HCT116 (cell line): ENCODE results near the gene IGSF10. TPM values are rescaled to one million over a fixed set of nuclear protein-coding genes. Genes with fewer than 3 reads are reported as not detected.

Source experiments
- ATAC-seq: fragments of 200-7000 bp; cut with Tn5 transposase; 2 replicates; pipeline ENCODE4 v1.9.1; 2020; ENCODE audit warnings: mild to moderate bottlenecking, moderate library complexity
- BruUV-seq: library from RNA; stranded (reverse); fragments of 400-500 nt; replicated peaks from 2 replicates; lab custom pipeline; 2021; lab: Mats Ljungman, UMichigan
- CTCF ChIA-PET: fragments of 300-600 bp; sonication (Branson Sonifier 250); formaldehyde crosslinking; loops from one replicate; lab custom pipeline; 2021; ENCODE audit warnings: antibody characterized with exemption; lab: Charles Lee
- POLR2A ChIA-PET: fragments of 300-600, 350-600 bp; sonication (Branson Sonifier 250); formaldehyde crosslinking; loops from one replicate; lab custom pipeline; 2021; ENCODE audit warnings: antibody characterized with exemption; lab: Charles Lee
- RAD21 ChIA-PET, 2 experiments: fragments of 300-600 bp; sonication (Branson Sonifier 250); formaldehyde crosslinking; loops; one replicate each; lab custom pipeline; 2023; ENCODE audit warnings: low total read pairs in 2 of 2; ENCODE audit not compliant: uncharacterized antibody in 2 of 2, unreplicated experiment in 2 of 2, low non-redundant PET in 1 of 2; lab: Charles Lee
- DNase-seq: peaks from one replicate; pipeline ENCODE4 v3.0.0-alpha.2; 2010; ENCODE audit warnings: low read depth, low spot score
- H2AFZ ChIP-seq: fragments of 200-600 bp; shearing (Covaris generic), sonication (generic); 2 replicates; pipeline ENCODE4 v1.6.1; 2017; ENCODE audit warnings: low read depth, mixed run types, mixed read lengths, antibody characterized with exemption, low read length; ENCODE audit not compliant: poor library complexity, severe bottlenecking
- H3K27ac ChIP-seq: 2 replicates; pipeline ENCODE4 v1.5.1; 2012; ENCODE audit warnings: low read depth, low read length
- H3K27me3 ChIP-seq: fragments of 200-600 bp; sonication (generic); 2 replicates; pipeline ENCODE4 v1.6.1; 2016; ENCODE audit warnings: mixed run types, low read length, mixed read lengths; ENCODE audit not compliant: insufficient read depth
- H3K36me3 ChIP-seq, 2 experiments: fragments of 200-500 bp in 1 of 2; fragments of 200-600 bp in 1 of 2; sonication (Bioruptor generic) in 1 of 2; sonication (generic) in 1 of 2; 2 replicates each; pipeline versions ENCODE4 v1.5.1 to v1.6.1; 2014 to 2016; ENCODE audit warnings: low read length in 2 of 2, inconsistent platforms in 1 of 2, mixed read lengths in 1 of 2, mixed run types in 1 of 2; ENCODE audit not compliant: insufficient read depth in 2 of 2, control insufficient read depth in 1 of 2
- H3K4me1 ChIP-seq, 2 experiments: fragments of 200-600 bp in 1 of 2; sonication (generic) in 1 of 2; 2 replicates each; pipeline versions ENCODE4 v1.5.1 to v1.6.1; 2012 to 2017; ENCODE audit warnings: low read length in 2 of 2, inconsistent platforms in 1 of 2, mild to moderate bottlenecking in 1 of 2, mixed read lengths in 1 of 2, mixed run types in 1 of 2, moderate library complexity in 1 of 2; ENCODE audit not compliant: insufficient read depth in 2 of 2, control insufficient read depth in 1 of 2
- H3K4me2 ChIP-seq: fragments of 200-600 bp; sonication (generic); 2 replicates; pipeline ENCODE4 v1.6.1; 2017; ENCODE audit warnings: mixed run types, low read length, mixed read lengths
- H3K4me3 ChIP-seq, 2 experiments: fragments of 200-600 bp in 1 of 2; sonication (generic) in 1 of 2; replicated peaks in 1 of 2; 2 replicates each; pipeline ENCODE4 v1.5.1; 2011 to 2016; ENCODE audit warnings: low read length in 2 of 2, control low read depth in 1 of 2, low read depth in 1 of 2, mild to moderate bottlenecking in 1 of 2, mixed read lengths in 1 of 2, mixed run types in 1 of 2
- H3K79me2 ChIP-seq: fragments of 200-600 bp; sonication (generic); 2 replicates; pipeline ENCODE4 v1.6.1; 2017; ENCODE audit warnings: mild to moderate bottlenecking, mixed run types, low read length, moderate library complexity, mixed read lengths; ENCODE audit not compliant: insufficient read depth
- H3K9ac ChIP-seq: fragments of 200-600 bp; sonication (generic); 2 replicates; pipeline ENCODE4 v1.6.1; 2016; ENCODE audit warnings: low read length, mixed read lengths
- H3K9me2 ChIP-seq: fragments of 200-600 bp; sonication (generic), shearing (Covaris generic); 2 replicates; pipeline ENCODE4 v1.6.1; 2017; ENCODE audit warnings: mixed run types, mild to moderate bottlenecking, moderate library complexity; ENCODE audit not compliant: insufficient read depth
- H3K9me3 ChIP-seq, 2 experiments: fragments of 200-500 bp in 1 of 2; fragments of 200-600 bp in 1 of 2; sonication (Bioruptor generic) in 1 of 2; sonication (generic) in 1 of 2; 2 replicates each; pipeline ENCODE4 v1.6.1; 2014 to 2017; ENCODE audit warnings: low read length in 2 of 2, mixed read lengths in 2 of 2, inconsistent platforms in 1 of 2, low read depth in 1 of 2, mild to moderate bottlenecking in 1 of 2, mixed run types in 1 of 2, moderate library complexity in 1 of 2; ENCODE audit not compliant: control insufficient read depth in 1 of 2, insufficient read depth in 1 of 2
- H4K20me1 ChIP-seq: fragments of 200-600 bp; sonication (generic), shearing (Covaris generic); 2 replicates; pipeline ENCODE4 v1.6.1; 2017; ENCODE audit warnings: mixed run types, mild to moderate bottlenecking, moderate library complexity; ENCODE audit not compliant: insufficient read depth
- CEBPB ChIP-seq: IDR thresholded peaks from 2 replicates; pipeline ENCODE4 v1.6.1; 2012; ENCODE audit warnings: low read depth
- EGR1 ChIP-seq: IDR thresholded peaks from 2 replicates; pipeline ENCODE4 v1.6.1; 2012; ENCODE audit warnings: low read depth
- ELF1 ChIP-seq: IDR thresholded peaks from 2 replicates; pipeline ENCODE4 v1.6.1; 2012; ENCODE audit warnings: low read depth, borderline replicate concordance
- EZH2 ChIP-seq: fragments of 200-600 bp; sonication (generic); IDR thresholded peaks from 2 replicates; pipeline ENCODE4 v1.6.1; 2017; ENCODE audit warnings: antibody characterized with exemption, mixed run types
- EZH2phosphoT487 ChIP-seq: fragments of 200-600 bp; IDR thresholded peaks from 2 replicates; pipeline ENCODE4 v1.6.1; 2018; ENCODE audit warnings: antibody characterized with exemption, borderline replicate concordance
- JUND ChIP-seq: IDR thresholded peaks from 2 replicates; pipeline ENCODE4 v1.6.1; 2012
- POLR2A ChIP-seq: IDR thresholded peaks from 2 replicates; pipeline ENCODE4 v1.7.0; 2011; ENCODE audit warnings: borderline replicate concordance; ENCODE audit not compliant: insufficient read depth, insufficient read length; ENCODE audit errors: extremely low read depth
- POLR2AphosphoS5 ChIP-seq: IDR thresholded peaks from 2 replicates; pipeline ENCODE4 v1.6.1; 2011; ENCODE audit warnings: mild to moderate bottlenecking, low read depth, low read length, moderate library complexity
- TCF7L2 ChIP-seq: IDR thresholded peaks from 2 replicates; pipeline ENCODE4 v1.7.0; 2011; ENCODE audit warnings: borderline replicate concordance, inconsistent platforms; ENCODE audit not compliant: insufficient read depth, insufficient read length; ENCODE audit errors: extremely low read depth
- ZBTB33 ChIP-seq: IDR thresholded peaks from 2 replicates; pipeline ENCODE4 v1.6.1; 2011; ENCODE audit warnings: mild to moderate bottlenecking, low read length, moderate library complexity; ENCODE audit not compliant: insufficient replicate concordance; ENCODE audit errors: extremely low read depth
- ZNF274 ChIP-seq: fragments of 200-500 bp; sonication (Bioruptor generic); IDR thresholded peaks from 2 replicates; pipeline ENCODE4 v1.6.1; 2014; ENCODE audit warnings: mild to moderate bottlenecking, low read depth, low read length, inconsistent platforms
- intact Hi-C: fragments of 100-400 bp; cut with micrococcal nuclease; formaldehyde crosslinking; loops from 2 replicates; pipeline ENCODE4 v1.10.0; 2022
- total RNA-seq: library from RNA; stranded (reverse); gene quantifications from one replicate; pipeline ENCODE4 v1.2.1, GENCODE V29; 2021; ENCODE audit not compliant: unreplicated experiment
- TF ChIP-seq, protein P1 (sequence below), 3 experiments: fragments of 200-600 bp in 1 of 3; sonication (generic) in 1 of 3; IDR thresholded peaks in 2 of 3; conservative IDR thresholded peaks in 1 of 3; 2 replicates each; pipeline ENCODE4 v1.5.1; 2012 to 2017; ENCODE audit warnings: low read depth in 2 of 3, low read length in 2 of 3, antibody characterized with exemption in 1 of 3, borderline replicate concordance in 1 of 3, control low read depth in 1 of 3, mild to moderate bottlenecking in 1 of 3, mixed read lengths in 1 of 3, mixed run types in 1 of 3, moderate library complexity in 1 of 3; ENCODE audit not compliant: insufficient read depth in 1 of 3

IGSF10 gene
- total RNA-seq, 1 experiment from 2014 or later = 0.02 TPM

DNA sequence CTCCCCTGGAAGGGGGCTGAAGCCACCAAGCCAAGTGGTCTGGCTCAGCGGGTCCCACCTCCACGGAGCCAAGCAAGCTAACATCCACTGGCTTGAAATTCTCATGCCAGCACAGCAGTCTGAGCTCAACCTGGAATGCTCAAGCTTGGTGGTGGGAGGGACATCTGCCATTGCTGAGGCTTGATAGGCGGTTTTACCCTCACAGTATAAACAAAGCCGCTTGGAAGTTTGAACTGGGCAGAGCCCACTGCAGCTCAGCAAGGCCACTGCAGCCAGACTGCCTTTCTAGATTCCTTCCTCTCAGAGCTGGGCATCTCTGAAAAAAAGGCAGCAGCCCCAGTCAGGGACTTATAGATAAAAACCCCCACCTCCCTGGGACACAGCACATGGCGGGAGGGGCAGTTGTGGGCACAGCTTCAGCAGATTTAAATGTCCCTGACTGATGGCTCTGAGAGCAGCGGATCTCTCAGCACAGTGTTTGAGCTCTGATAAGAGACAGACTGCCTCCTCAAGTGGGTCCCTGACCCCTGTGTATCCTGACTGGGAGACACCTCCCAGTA, 23.2 kb upstream of the IGSF10 start:
- no TSS peak for BruUV-seq
- H2AFZ ChIP-seq = no peak overlapping the region
- ATAC-seq (no peak), DNase-seq (no peak)
- no peak overlapping the region for H3K9ac ChIP-seq
- no peaks in the 10 kb centered on the region for H3K79me2 ChIP-seq
- POLR2A ChIA-PET = no interaction called here
- no peak for TF ChIP-seq TCF7L2
- TF ChIP-seq ZBTB33 = no peak
- no peak for TF ChIP-seq CEBPB
- no peak for TF ChIP-seq ELF1
- no peak for TF ChIP-seq ZNF274
- no peak for TF ChIP-seq EZH2
- no peak for TF ChIP-seq POLR2A
- TF ChIP-seq JUND = no peak
- no peak for TF ChIP-seq POLR2AphosphoS5
- no peak for TF ChIP-seq EGR1
- TF ChIP-seq, protein P1, sequence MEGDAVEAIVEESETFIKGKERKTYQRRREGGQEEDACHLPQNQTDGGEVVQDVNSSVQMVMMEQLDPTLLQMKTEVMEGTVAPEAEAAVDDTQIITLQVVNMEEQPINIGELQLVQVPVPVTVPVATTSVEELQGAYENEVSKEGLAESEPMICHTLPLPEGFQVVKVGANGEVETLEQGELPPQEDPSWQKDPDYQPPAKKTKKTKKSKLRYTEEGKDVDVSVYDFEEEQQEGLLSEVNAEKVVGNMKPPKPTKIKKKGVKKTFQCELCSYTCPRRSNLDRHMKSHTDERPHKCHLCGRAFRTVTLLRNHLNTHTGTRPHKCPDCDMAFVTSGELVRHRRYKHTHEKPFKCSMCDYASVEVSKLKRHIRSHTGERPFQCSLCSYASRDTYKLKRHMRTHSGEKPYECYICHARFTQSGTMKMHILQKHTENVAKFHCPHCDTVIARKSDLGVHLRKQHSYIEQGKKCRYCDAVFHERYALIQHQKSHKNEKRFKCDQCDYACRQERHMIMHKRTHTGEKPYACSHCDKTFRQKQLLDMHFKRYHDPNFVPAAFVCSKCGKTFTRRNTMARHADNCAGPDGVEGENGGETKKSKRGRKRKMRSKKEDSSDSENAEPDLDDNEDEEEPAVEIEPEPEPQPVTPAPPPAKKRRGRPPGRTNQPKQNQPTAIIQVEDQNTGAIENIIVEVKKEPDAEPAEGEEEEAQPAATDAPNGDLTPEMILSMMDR (IDR thresholded peaks at IDR 0.05 in 2 of 3, conservative IDR thresholded peaks at IDR 0.05 in 1 of 3; ENCODE audit: borderline replicate concordance in 1 of 3, insufficient read depth in 1 of 3, low read depth in 2 of 3, low read length in 2 of 3) = no peak
- TF ChIP-seq EZH2phosphoT487 = no peak
- CTCF ChIA-PET = no interaction called here
- H3K27me3 ChIP-seq = no peaks in the 10 kb centered on the region
- H3K27ac ChIP-seq = no peak overlapping the region
- no peaks in the 10 kb centered on the region for H4K20me1 ChIP-seq
- intact Hi-C loops = no loop called here
- H3K9me3 ChIP-seq = no peaks in the 10 kb centered on the region
- no peaks in the 10 kb centered on the region for H3K9me2 ChIP-seq
- no peak overlapping the region for H3K4me2 ChIP-seq
- RAD21 ChIA-PET = no interaction called here
- no peak overlapping the region for H3K4me3 ChIP-seq
- no peaks in the 10 kb centered on the region for H3K4me1 ChIP-seq
- H3K36me3 ChIP-seq = no peaks in the 10 kb centered on the region
